GM12878 (cell line): ENCODE results near the gene RIT1.

ENCODE experiments used
- POLR2A ChIP-seq: IDR thresholded peaks from 2 replicates; pipeline ENCODE4 v1.6.1; 2011; ENCODE audit warnings: low read depth, mild to moderate bottlenecking, low read length
- RCOR1 ChIP-seq: conservative IDR thresholded peaks from 2 replicates; pipeline ENCODE4 v1.6.1; 2012; ENCODE audit warnings: low read depth, low read length, improper control_type of control experiment
- TF ChIP-seq, protein P1 (sequence below), 3 experiments: IDR thresholded peaks in 2 of 3; conservative IDR thresholded peaks in 1 of 3; 2 replicates each; pipeline ENCODE4 v1.5.1; 2011; ENCODE audit warnings: low read depth in 3 of 3, low read length in 3 of 3, mild to moderate bottlenecking in 3 of 3, control low read depth in 2 of 3, moderate library complexity in 2 of 3, inconsistent platforms in 1 of 3, mixed read lengths in 1 of 3; ENCODE audit not compliant: control insufficient read depth in 2 of 3, insufficient read depth in 1 of 3; ENCODE audit errors: extremely low read depth in 1 of 3

DNA sequence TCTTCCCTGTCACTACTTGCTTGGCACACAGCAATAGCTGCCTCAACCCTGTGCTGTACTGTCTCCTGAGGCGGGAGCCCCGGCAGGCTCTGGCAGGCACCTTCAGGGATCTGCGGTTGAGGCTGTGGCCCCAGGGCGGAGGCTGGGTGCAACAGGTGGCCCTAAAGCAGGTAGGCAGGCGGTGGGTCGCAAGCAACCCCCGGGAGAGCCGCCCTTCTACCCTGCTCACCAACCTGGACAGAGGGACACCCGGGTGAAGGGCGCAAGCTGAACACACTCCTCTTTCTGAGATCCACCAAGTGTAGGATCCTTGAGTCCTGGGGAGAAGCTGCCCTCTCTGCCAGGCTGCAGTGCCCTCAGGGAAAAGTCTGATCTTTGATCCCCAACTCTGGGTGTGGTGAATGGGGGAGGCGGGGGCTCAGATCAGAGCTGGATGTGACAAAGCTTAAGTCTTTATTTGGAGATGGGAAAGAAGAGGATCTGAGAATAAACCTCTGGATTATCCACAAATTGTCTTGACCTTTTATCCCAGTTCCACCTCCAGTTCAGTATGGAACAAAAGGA is 31.5 kb upstream of the RIT1 start:
- TF ChIP-seq RCOR1 (no peak), POLR2A (peak; percentile 9; the same call in 1 of the 2 replicates)
- TF ChIP-seq, protein P1, sequence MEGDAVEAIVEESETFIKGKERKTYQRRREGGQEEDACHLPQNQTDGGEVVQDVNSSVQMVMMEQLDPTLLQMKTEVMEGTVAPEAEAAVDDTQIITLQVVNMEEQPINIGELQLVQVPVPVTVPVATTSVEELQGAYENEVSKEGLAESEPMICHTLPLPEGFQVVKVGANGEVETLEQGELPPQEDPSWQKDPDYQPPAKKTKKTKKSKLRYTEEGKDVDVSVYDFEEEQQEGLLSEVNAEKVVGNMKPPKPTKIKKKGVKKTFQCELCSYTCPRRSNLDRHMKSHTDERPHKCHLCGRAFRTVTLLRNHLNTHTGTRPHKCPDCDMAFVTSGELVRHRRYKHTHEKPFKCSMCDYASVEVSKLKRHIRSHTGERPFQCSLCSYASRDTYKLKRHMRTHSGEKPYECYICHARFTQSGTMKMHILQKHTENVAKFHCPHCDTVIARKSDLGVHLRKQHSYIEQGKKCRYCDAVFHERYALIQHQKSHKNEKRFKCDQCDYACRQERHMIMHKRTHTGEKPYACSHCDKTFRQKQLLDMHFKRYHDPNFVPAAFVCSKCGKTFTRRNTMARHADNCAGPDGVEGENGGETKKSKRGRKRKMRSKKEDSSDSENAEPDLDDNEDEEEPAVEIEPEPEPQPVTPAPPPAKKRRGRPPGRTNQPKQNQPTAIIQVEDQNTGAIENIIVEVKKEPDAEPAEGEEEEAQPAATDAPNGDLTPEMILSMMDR (IDR thresholded peaks at IDR 0.05 in 2 of 3, conservative IDR thresholded peaks at IDR 0.05 in 1 of 3; ENCODE audit: control insufficient read depth in 2 of 3, extremely low read depth in 1 of 3, insufficient read depth in 1 of 3, low read depth in 3 of 3, low read length in 3 of 3): no peak
